Activated CD4-positive, CD25-positive, alpha-beta regulatory T cell treated with anti-CD3 and anti-CD28 coated beads, Interleukin-2, amount 50 U/mL, for 24 hours (primary cell): ENCODE results near the gene MBP.

Experiments
- ATAC-seq, 2 donors: fragments of 150-1000 bp; cut with Tn5 transposase; one replicate each; pipeline ENCODE4 v1.10.0; 2021; ENCODE audit warnings: mild to moderate bottlenecking in 1 of 2, moderate library complexity in 1 of 2

MBP gene

DNA sequence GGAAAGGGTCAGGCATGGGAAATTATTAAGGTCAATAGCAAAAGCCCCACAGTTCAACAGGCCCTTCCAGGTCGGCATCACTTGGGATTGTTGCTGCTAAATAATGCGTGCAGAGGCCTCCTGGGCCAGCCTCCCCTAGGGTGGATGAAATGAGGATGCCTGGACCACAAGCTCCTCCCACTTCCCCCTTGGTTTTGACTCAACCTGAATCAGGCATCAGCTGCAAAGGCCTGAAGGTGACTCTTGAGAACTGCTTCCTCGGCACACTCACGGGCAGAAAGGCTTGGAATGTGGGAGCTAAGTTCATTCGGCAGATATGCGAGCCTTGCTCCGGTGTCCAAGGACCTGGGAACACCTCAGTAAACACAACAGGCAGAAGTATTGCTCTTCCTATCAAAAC, 69.3 kb downstream of the MBP start:
- peak; percentile 59 to 67 for ATAC-seq

DNA sequence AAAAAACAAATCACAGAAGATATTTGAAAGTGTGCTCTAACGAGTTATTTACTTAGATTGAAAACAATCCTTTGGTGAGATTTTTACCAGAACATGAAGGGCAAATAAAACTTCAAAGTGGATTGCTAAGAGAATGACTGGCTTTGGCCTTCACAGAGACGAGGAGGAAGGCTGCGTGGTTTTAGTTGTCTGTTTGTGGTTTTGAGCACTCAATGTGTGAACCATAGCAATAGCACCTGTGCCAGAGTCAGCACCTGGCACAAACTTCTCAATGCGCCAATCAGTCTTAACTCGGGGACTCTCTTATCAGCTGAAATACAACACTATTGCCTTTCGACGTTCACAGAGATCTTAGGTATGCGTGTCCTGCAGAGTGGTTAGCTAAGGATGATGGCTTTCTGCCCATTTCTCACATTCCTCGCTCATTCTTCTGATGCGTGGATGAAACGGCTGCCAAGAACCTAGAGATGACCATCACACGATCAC, 70.0 kb downstream of the MBP start:
- peak; percentile 71 to 82 for ATAC-seq

DNA sequence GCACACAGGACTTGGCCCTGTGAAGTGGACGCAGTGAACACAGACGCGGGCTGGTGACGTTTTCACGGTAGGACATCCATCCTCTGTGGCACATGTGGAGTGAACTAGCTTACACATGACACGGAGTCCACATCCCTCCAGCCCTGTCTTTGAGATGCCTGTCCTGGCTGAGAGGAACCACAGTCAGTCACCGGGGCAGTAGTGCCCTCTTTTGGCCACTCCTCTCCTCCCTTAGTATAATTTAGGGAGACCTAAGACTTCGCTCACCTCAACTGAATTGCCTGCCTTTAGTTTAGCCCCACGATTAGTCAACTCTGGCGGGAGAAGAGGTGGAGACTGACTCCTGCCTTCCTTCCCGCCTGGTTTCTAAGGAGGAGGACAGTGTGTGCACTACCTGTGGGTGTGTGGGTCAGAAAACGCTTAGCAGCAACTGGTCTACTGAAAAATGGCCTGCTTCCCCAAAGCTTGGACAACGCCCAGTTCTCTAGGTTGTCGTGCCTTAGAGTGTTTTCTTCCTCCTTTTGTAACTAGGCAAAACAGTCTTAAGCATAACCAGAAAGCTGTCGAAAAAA, 70.6 kb downstream of the MBP start:
- ATAC-seq: no peak

DNA sequence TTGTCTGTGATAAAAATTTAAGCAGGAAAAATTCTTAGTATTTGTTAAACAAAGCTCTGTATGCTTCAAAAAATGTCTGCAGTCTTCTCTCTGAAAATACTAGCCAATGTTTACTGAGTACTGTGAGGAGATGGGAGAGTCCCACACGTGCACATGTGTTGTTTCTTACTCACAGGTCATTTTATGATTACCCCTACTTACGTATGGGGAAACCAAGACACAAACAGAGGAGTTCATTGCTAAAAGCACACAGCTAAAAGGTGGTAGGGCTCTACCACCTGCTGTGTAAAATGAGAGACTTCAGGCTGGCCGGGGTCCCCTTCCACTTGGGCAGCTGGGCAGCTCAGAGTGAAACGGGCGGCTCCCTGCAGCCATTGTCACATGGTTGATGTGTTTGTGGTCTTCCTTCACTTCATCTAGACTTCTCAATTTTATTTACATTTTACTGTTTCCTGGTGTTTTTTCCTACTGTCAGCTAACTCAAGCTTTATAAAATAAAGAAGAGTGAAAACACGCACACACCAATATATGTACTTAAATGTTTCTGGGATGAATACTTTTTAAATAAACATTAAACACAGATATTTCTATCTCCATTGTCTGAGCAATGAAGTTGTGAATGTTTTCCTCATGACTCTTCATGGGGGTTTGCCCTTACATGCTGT, 71.2 kb downstream of the MBP start:
- peak; percentile 8 to 12 for ATAC-seq

DNA sequence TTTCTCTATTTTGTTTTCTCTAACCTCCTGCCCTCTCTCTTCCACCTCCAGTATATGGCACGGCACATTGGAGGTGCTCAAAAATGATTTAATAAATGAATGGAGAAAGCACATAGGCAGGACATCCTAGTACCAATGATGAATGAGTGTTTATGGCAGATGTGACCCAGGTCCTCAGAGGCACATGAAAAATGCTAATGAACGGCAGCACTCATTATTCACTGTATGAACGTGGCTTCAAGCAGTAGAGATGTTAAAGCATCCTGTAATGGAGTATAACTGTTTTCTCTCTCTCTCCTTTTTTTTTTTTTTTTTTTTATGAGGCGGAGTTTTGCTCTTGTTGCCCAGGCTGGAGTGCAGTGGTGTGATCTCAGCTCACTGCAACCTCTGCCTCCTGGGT, 72.4 kb downstream of the MBP start:
- no peak for ATAC-seq

DNA sequence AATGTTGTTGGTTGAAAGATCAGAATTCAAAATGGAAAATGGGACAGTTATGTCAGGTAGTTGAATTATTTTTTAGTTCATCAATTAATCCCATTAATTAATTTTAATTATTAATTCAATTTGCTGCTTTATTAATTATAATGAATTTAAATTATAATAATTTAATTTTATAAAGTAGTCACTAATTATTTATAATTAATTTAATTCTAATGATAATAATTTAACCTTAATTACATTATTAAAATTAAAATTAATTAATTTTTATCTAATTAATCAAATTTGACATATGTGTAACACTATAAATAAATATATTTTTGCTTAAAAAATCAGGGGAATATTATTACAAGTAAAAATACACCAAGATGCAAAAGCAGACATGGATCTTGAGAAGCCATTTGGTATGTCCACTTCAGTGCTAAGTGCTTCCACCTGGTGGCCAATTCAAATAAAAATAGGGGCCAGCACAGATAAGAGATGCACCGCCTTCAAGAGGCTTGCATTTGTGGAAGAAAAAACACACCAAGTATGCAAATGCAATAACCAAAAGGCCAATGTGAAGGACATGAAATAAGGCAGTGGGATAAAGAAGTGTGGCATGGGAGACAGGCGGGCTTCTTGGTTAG, 73.2 kb downstream of the MBP start:
- no peak for ATAC-seq

DNA sequence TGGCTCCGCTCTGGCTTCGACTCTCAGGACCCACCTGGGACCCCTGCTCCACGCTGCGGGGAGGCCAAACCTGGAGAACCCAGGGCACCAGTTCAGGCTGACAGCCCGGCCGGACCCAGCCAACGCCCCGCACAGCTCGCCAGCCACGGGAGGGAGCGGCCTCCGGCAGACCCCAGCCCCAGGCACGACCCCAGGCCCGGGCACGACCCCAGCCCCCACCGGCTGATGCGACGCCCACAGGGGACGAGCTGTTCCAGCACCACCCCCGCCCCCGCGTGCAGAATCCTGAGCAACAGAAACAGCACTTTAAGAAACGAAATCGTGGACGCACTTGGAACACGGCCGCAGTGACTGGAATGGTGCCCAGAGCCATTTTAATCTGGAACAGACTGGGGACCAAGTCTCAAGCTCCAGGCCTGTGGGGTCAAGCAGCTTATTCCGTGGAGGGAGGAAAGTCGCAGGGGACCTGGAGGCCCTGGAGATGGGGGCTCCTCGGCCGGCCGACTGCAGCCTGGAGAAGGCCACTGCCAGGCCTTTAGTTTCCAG, 74.2 kb downstream of the MBP start:
- ATAC-seq: no peak

DNA sequence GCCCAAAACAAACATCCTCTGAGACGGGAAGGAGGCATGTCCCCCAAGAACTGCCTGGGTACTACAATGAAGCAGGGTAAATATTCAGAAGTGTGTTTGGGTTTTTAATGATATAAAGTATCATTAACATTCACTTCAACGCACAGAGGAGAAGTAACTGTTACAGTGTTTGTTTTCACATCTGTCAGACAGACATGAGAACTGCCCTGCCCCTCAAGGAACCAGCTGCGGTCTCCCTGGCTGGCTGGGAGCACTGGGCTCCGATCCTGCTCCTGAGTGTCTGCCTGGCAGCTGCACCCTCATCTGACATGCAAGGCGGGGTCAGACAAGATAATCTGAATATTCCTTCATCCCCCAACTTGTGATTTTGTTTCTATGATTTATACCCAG, 75.6 kb downstream of the MBP start:
- ATAC-seq: no peak

DNA sequence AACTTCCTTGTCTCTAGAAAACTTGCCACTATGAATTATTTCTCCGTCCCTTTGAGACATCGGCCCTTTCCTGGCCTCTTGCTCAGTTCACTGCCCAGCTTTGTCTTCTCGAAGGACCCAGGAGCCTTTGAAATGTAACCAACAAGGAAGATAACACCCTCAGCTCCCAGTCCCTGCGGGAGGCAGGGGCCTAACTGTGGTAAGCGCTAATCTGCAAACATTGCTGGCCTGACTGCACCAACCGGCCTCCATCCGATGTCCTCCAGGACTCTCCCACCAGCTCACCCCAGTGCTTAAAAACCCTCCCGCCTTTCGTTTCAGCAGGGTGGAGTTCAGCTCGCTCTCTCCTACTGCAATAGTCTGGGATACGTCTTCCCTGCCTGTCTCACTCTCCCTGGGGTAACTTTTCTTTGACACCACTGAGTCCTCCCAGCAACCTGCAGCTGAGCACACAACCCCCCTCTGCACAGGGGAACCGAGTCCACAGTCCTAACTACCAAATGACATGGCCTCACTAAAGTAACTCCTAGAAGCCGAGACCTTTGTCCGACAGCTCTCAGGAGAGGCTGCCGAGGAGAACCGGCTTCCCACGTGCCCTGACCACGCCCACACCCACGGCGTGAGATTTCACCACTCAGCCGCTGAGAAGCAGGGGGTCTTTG, 76.1 kb downstream of the MBP start:
- ATAC-seq: no peak

DNA sequence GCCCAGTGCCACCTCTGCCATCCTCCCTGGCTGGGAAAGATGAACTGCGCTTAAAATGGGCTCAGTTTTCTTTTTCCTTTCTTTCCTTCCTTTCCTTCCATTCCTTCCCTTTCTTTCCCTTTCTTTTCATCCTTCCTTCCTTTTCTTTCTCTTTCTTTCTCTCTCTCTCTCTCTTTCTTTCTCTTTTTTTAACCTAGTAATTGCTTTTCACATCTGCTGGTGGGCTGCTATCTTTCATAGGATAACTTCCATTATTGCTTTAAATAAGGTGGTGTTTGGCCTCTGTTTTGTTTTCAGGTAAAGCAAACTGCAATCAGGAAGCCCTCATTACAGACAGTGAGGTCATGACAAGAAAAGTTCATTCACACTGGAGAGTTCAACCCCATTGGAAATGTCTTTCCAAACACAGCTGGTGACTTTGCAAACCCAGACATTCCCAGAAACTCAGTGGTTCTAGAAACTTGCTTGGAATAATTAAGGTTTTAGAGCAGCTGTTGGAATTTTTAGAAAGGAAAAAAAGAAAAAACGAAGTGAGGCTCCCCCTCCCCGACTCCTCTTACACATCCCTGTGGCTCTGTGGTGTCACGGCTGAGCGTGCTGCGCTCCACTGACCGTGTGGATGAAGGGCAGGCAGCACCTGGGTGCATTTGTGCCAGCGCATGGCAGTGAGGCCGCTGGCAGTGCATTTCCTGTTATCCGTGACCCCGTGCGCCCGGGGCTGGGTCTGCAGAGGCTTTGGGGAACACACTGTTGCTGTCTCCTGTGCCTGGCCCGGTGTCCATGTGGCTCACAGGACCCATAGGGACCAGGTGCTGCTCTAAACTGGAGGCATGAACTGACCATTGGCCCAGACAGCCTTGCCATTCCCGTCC, 76.9 kb downstream of the MBP start:
- ATAC-seq: no peak

DNA sequence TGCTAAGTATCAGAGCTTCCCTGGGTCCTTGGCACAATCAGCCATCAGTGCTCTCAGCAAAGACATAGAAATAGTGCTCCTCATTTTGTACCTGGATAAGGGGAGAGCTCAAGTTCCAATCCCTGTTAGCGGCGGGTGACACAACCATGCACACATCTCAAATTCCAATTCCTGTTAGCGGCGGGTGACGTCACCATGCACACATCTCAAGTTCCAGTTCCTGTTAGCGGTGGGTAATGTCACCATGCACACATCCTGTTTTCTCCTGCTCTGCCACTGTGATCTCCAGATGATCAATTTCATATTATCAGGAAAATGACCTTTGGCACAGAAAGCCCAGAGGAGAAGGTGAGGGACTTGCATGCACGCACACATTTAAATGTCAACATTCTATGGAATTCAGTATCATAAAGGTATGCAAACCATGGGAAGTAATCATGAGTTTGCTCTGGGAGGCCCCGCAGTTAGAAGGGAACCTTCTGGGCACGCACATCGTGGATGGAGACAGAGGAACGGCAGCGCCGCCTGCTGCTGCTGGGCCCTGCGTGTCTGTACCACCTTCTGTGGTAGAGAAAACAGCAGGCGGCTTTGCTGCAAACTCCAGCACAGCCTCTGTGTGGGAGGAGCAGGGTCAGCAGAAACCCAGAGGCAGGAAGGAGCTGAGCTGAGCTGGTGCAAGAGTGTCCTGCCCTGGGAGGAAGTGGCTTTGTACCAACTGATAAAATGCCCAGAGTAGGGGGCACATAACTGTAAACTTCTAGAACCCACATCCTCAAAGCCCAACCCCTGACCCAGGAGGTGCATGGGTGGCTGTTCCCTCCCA, 77.8 kb downstream of the MBP start:
- ATAC-seq: peak; percentile 76 to 85

DNA sequence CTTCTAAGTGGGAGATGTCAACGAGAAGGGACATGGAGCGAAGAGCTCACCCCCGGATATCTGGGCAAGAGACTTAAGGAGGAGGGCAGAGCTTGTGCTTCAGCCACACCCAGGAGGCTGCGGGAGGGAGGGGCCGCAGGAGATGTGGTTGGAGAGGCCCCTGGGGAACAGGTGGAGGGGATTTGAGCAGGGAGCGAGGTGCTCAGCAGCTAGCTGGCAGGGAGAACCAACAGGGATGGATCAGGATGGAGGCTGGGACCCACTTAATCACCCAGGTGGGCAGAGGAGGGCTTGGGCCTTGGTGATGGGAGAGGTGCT, 78.3 kb downstream of the MBP start:
- peak in 1 of 2 donors; percentile 11 for ATAC-seq

DNA sequence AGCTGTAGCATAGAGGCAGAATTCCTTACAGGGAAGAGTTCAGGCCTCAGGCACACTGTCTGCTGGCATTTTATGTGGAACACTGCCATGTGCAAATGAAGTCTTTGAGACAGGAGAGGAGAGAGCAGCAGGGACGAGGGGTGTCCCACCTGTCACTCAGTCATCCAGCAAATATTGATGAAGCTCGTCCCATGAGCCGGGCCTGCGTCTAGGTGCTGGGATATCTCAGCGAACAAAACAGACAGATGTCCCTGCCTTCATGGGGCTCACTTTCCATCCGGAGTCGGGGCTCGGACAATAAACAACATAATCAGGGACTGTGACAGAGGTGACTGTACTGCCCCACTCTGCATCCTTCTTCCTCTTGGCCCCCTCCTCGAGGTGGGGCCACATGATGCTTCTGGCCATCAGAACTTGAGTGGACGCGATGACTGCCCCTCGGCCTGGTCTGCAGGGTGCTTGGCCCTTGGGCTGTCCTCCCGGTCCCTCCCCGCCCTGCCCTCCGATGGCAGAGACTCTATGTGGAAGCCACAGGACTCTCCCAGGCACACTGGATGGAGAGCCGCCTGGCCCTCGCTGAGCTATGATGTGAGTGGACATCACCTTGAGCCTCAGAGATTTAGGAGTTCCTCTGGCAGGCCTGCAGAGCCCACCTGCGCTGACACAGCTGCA, 78.8 kb downstream of the MBP start:
- no peak for ATAC-seq

DNA sequence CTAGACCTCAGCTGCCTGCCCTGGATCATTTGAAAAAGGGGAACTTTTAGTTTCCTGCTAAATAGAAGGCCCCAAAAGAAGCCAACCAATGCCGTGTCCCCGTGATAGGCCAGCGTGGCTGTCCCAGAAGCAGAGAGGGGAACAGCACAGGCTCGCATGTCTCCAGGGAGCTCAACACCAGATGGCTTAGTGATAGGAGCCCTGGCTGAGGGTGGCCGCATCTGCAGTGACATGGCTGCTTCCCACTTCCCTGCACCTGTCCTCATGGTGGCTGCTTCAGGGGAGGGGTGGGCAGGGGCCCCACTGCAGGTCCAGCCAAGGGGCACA, 79.6 kb downstream of the MBP start:
- no peak for ATAC-seq

DNA sequence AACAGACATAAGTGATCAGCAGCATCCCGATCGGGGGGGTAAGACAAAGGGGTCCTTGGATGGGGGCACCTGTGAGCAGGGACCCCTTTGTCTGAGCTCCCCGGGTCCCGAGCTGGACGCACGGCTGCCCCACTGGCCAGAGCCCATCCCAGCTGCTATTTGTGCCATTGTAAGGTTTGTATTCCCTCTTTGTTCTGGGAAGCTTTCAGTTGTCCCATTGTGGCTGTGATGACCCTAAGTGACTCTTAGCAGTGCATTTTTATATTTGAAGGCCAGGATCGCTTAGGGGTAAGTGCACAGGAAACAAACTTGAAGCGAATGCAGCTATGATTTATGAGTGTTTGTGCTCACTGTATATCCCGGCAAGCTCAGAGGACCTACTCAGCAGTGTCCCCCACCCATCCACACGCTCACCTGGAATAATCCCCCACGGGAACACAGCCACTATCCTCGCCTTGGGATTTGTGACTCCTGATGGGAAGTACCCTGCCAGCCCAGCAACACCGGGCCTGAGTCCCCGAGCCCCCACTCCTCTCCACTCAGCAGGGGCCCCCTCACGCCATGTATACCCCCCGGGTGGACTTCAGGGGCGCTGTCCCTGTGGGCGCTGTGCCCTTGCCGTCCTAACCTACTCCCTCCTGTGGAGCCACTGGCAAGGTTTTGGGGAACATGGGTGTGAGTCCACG, 80.1 kb downstream of the MBP start:
- no peak for ATAC-seq

DNA sequence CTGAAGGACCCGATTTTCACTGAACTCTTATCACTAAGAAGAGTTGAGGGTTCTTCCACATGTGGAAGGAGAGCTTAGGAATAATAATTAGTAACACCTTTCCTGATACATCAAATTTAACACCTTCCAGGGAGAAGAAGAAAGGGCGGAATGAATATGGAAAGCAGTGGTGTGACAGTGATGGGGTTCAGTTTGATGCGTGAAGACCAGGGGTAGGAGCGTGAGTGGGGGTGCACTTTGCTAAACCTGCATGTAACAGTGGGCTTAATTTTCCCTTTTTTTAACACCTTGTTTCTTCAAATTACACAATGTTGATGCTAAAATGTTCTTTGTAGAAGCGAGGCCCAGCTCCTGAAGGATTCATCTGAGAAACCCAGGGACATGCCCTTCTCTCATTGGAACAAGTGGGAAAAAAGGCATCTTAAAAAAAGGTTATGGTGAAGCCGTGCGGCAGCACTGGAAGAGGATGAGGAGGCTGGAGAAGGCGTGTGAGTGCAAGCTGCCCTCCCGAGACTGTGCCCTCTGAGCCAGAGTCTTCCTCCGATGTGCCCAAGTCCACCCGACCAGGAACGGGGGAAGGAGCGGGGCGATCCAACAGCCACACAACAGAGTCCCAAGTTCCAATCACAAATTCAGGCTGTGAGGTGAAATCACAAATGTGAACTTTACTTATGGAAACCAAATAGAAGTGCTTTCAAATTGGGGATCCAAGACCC, 80.8 kb downstream of the MBP start:
- no peak for ATAC-seq

DNA sequence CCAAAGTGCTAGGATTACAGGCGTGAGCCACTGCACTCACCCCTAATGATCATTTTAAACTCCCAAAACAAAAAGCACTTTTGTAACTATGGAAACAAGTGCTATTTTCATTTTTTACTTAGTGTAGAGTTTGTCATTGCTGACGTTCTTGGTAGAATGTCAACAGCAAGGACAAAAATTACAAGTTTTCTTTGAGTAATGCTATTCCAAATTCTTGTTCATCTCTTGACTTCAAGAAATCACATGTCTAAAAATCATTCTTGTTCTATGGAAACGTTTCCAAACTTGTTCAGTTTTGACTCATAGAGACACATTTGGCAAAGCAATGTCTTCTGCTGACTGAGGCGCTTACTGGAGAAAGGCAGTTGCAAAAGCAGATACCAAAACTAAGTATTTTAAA, 82.6 kb downstream of the MBP start:
- ATAC-seq: peak in 1 of 2 donors; percentile 24

DNA sequence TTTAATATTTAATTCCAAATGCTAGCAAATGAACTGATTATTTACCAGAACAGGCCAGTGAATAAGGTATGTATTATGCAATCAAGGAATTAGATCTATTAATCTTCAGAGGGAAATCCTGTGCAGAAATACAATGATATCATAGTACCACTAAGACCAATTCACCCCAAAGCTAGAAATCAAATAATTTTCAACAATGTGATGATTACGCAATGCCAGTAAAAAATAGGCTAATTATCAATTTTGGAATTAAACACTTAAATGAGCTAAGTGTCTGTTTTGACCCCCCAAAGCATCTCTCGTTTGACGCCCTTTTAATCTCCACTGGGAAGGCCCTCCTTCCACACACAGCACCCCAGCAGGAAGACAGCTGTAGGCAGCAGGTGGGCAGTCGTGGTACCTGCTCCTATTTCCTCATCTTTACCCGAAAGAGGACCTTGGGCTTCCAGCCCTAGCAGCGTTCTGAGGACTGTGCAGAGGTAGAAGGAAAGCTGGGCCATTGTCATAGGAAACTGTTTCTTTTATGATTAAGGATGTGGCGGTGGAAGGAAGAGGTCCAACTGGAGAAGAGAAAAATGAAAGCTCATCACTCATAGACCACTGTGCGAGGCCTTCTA, 84.7 kb downstream of the MBP start:
- ATAC-seq: no peak

DNA sequence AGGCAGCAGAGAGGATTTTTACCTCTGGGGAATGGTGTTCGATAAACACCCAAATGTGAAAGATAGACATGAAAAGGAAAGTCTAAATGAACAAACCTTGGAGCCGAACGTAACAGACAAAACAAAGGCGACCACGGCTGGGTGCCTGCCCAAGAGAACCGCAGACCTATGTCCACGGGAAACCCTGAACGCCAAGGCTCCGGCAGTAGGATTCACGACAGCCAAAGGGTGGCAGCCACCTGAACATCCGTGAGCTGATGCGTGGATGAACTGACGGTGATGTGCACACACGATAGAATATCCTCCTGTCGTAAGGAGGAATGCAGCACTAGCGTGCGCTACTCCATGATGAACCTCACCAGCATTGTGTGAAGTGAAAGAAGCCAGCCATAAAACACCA, 85.6 kb downstream of the MBP start:
- ATAC-seq: no peak

DNA sequence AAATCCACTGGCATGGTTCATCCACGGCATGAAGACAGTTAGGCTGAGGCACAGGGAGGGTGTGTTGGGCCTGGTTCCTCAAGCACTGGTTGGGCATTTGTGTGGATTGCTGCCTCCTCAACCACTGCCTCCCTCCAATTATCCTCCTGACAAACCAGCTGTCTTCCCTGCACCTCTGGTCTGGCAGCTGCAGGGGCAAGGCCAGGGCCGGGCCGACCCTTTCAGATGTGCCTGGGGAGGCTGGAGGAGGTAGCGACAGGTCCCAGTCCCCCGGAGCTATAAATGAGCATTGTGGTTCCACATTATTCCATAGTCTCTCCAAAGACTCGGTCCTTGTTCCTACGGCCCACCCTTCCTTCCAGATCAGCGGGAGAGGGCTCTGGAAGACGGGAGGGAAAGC, 86.2 kb downstream of the MBP start:
- ATAC-seq: no peak
